HG03108 (cell line): Measurements from ENCODE around the gene GDF2.

Experiments
- ATAC-seq: cut with Tn5 transposase; IDR thresholded peaks from one replicate; pipeline ENCODE4 v1.9.1; 2021; ENCODE audit warnings: moderate library complexity; ENCODE audit not compliant: unreplicated experiment

The GDF2 gene

GRCh38 chr10:47290338-47290737, 31.9 kb upstream of the GDF2 start:
- ATAC-seq: no peak

- ATAC-seq: no peak
Observed at GRCh38 chr10:47291682-47292081, 30.6 kb upstream of the GDF2 start.

- ATAC-seq: no peak
Observed at GRCh38 chr10:47294057-47294456, 28.2 kb upstream of the GDF2 start.

GRCh38 chr10:47294501-47294900, 27.8 kb upstream of the GDF2 start:
- ATAC-seq: no peak

GRCh38 chr10:47295411-47295810, 26.8 kb upstream of the GDF2 start:
- ATAC-seq: no peak

GRCh38 chr10:47296156-47296894, 25.9 kb upstream of the GDF2 start:
- no peak for ATAC-seq

GRCh38 chr10:47296941-47297340, 25.3 kb upstream of the GDF2 start:
- no peak for ATAC-seq

- no peak for ATAC-seq
Observed at GRCh38 chr10:47297866-47298540, 24.3 kb upstream of the GDF2 start.

GRCh38 chr10:47298715-47299114, 23.5 kb upstream of the GDF2 start:
- no peak for ATAC-seq

GRCh38 chr10:47299611-47300428, 22.4 kb upstream of the GDF2 start, which contains the start of gene GDF10:
Gene GDF10, plus strand, starts transcription at chr10:47300197. Its CDS starts 455 bp downstream, at chr10:47300652.
- ATAC-seq: no peak

GRCh38 chr10:47300429-47300931, 21.8 kb upstream of the GDF2 start:
- no peak for ATAC-seq

GRCh38 chr10:47301833-47302232, 20.4 kb upstream of the GDF2 start:
- ATAC-seq: no peak

- no peak for ATAC-seq
Observed at GRCh38 chr10:47303105-47303504, 19.1 kb upstream of the GDF2 start.

- ATAC-seq: no peak
Observed at GRCh38 chr10:47303866-47304265, 18.4 kb upstream of the GDF2 start.

GRCh38 chr10:47305566-47305965, 16.7 kb upstream of the GDF2 start:
- ATAC-seq: no peak

- ATAC-seq: no peak
Observed at GRCh38 chr10:47306387-47307210, 15.7 kb upstream of the GDF2 start.

GRCh38 chr10:47307381-47307780, 14.9 kb upstream of the GDF2 start:
- ATAC-seq: no peak

GRCh38 chr10:47308775-47309174, 13.5 kb upstream of the GDF2 start:
- ATAC-seq: no peak

- no peak for ATAC-seq
Observed at GRCh38 chr10:47309408-47310089, 12.7 kb upstream of the GDF2 start.

GRCh38 chr10:47310090-47310505, 12.2 kb upstream of the GDF2 start:
- no peak for ATAC-seq
